Stimulated activated memory B cell treated with anti-CD40 and anti-IgM and Interleukin-4, amounts not matched to agents 10 μg/mL and 1 μg/mL and 100 μg/mL, for 72 hours (primary cell): ENCODE results near the gene CHD6.
"Not testable (repeated sequence)": the region's sequence is repeated elsewhere in the genome, so short reads cannot be mapped to it uniquely, and the experiment has no call there.

Experiments used
- ATAC-seq: fragments of 150-1000 bp; cut with Tn5 transposase; 2 replicates; pipeline ENCODE4 v1.10.0; 2021
- H3K27ac Mint-ChIP-seq: one replicate; pipeline ENCODE4 v1.8.0; 2022; ENCODE audit warnings: mild to moderate bottlenecking, mixed read lengths
- H3K27me3 Mint-ChIP-seq: one replicate; pipeline ENCODE4 v1.8.0; 2022; ENCODE audit warnings: mixed read lengths
- H3K36me3 Mint-ChIP-seq: one replicate; pipeline ENCODE4 v1.8.0; 2022; ENCODE audit warnings: mixed read lengths
- H3K4me1 Mint-ChIP-seq: one replicate; pipeline ENCODE4 v1.8.0; 2022; ENCODE audit warnings: mixed read lengths
- H3K4me3 Mint-ChIP-seq: one replicate; pipeline ENCODE4 v1.8.0; 2022; ENCODE audit warnings: mild to moderate bottlenecking, moderate library complexity, mixed read lengths
- H3K9me3 Mint-ChIP-seq: one replicate; pipeline ENCODE4 v1.8.0; 2022; ENCODE audit warnings: mixed read lengths

Gene CHD6

GRCh38 chr20:41551011-41551705 lies 67.0 kb downstream of the CHD6 start:
- Mint-ChIP-seq H3K4me1 (peaks cover 39% of the 10 kb centered on the region), H3K27ac (peak overlapping the region; percentile 44), H3K27me3 (no peaks in the 10 kb centered on the region), H3K4me3 (no peak overlapping the region), H3K36me3 (peaks cover 37% of the 10 kb centered on the region), H3K9me3 (no peaks in the 10 kb centered on the region)
- no peak for ATAC-seq

GRCh38 chr20:41547221-41547620 lies 71.0 kb downstream of the CHD6 start:
- ATAC-seq: no peak
- Mint-ChIP-seq H3K9me3 (no peaks in the 10 kb centered on the region), H3K4me3 (no peak overlapping the region), H3K36me3 (peaks cover 39% of the 10 kb centered on the region), H3K4me1 (peaks cover 33% of the 10 kb centered on the region), H3K27ac (peak overlapping the region; percentile 24), H3K27me3 (no peaks in the 10 kb centered on the region)

- peaks cover 27% of the 10 kb centered on the region for H3K4me1 Mint-ChIP-seq
- H3K9me3 Mint-ChIP-seq: no peaks in the 10 kb centered on the region
- H3K27me3 Mint-ChIP-seq: no peaks in the 10 kb centered on the region
- H3K4me3 Mint-ChIP-seq: no peak overlapping the region
- no peak for ATAC-seq
- H3K36me3 Mint-ChIP-seq: peaks cover 39% of the 10 kb centered on the region
- no peak overlapping the region for H3K27ac Mint-ChIP-seq
Measured at GRCh38 chr20:41546535-41546934, 71.6 kb downstream of the CHD6 start.

- Mint-ChIP-seq H3K27me3 (no peaks in the 10 kb centered on the region), H3K36me3 (peaks cover 32% of the 10 kb centered on the region), H3K9me3 (no peaks in the 10 kb centered on the region), H3K4me3 (no peak overlapping the region), H3K4me1 (peaks cover 22% of the 10 kb centered on the region), H3K27ac (no peak overlapping the region)
- ATAC-seq: no peak
Measured at GRCh38 chr20:41544472-41544871, 73.7 kb downstream of the CHD6 start.

GRCh38 chr20:41540918-41541317 lies 77.3 kb downstream of the CHD6 start:
- Mint-ChIP-seq H3K4me1 (peaks cover 15% of the 10 kb centered on the region), H3K27ac (no peak overlapping the region), H3K9me3 (peaks cover 2% of the 10 kb centered on the region), H3K27me3 (no peaks in the 10 kb centered on the region), H3K36me3 (peaks cover 39% of the 10 kb centered on the region), H3K4me3 (no peak overlapping the region)
- ATAC-seq: no peak

GRCh38 chr20:41540459-41540858 lies 77.7 kb downstream of the CHD6 start:
- Mint-ChIP-seq H3K36me3 (peaks cover 35% of the 10 kb centered on the region), H3K9me3 (peaks cover 2% of the 10 kb centered on the region), H3K4me1 (peaks cover 10% of the 10 kb centered on the region), H3K27ac (no peak overlapping the region), H3K27me3 (no peaks in the 10 kb centered on the region), H3K4me3 (no peak overlapping the region)
- no peak for ATAC-seq

- H3K27ac Mint-ChIP-seq: no peak overlapping the region
- H3K4me1 Mint-ChIP-seq: peaks cover 8% of the 10 kb centered on the region
- H3K27me3 Mint-ChIP-seq: no peaks in the 10 kb centered on the region
- H3K9me3 Mint-ChIP-seq: peaks cover 2% of the 10 kb centered on the region
- H3K4me3 Mint-ChIP-seq: no peak overlapping the region
- H3K36me3 Mint-ChIP-seq: peaks cover 35% of the 10 kb centered on the region
- no peak for ATAC-seq
Measured at GRCh38 chr20:41538810-41539596, 79.2 kb downstream of the CHD6 start.

GRCh38 chr20:41537865-41538264 lies 80.3 kb downstream of the CHD6 start:
- H3K4me1 Mint-ChIP-seq: peaks cover 13% of the 10 kb centered on the region
- no peak overlapping the region for H3K27ac Mint-ChIP-seq
- peaks cover 35% of the 10 kb centered on the region for H3K36me3 Mint-ChIP-seq
- ATAC-seq: no peak
- no peaks in the 10 kb centered on the region for H3K27me3 Mint-ChIP-seq
- H3K4me3 Mint-ChIP-seq: no peak overlapping the region
- H3K9me3 Mint-ChIP-seq: peaks cover 2% of the 10 kb centered on the region

GRCh38 chr20:41535551-41535950 lies 82.6 kb downstream of the CHD6 start:
- H3K36me3 Mint-ChIP-seq: peaks cover 50% of the 10 kb centered on the region
- not testable (repeated sequence) for H3K4me1 Mint-ChIP-seq, H3K27ac Mint-ChIP-seq, ATAC-seq, H3K27me3 Mint-ChIP-seq, H3K4me3 Mint-ChIP-seq, H3K9me3 Mint-ChIP-seq

GRCh38 chr20:41534842-41535241 lies 83.3 kb downstream of the CHD6 start:
- H3K4me1 Mint-ChIP-seq: peaks cover 8% of the 10 kb centered on the region
- no peak overlapping the region for H3K4me3 Mint-ChIP-seq
- H3K36me3 Mint-ChIP-seq: peaks cover 46% of the 10 kb centered on the region
- H3K27ac Mint-ChIP-seq: no peak overlapping the region
- no peaks in the 10 kb centered on the region for H3K27me3 Mint-ChIP-seq
- no peak for ATAC-seq
- H3K9me3 Mint-ChIP-seq: peaks cover 2% of the 10 kb centered on the region

- peaks cover 48% of the 10 kb centered on the region for H3K36me3 Mint-ChIP-seq
- peaks cover 2% of the 10 kb centered on the region for H3K9me3 Mint-ChIP-seq
- no peak for ATAC-seq
- no peak overlapping the region for H3K27ac Mint-ChIP-seq
- H3K4me1 Mint-ChIP-seq: peaks cover 14% of the 10 kb centered on the region
- H3K4me3 Mint-ChIP-seq: no peak overlapping the region
- no peaks in the 10 kb centered on the region for H3K27me3 Mint-ChIP-seq
Measured at GRCh38 chr20:41534170-41534569, 84.0 kb downstream of the CHD6 start.

GRCh38 chr20:41533537-41534136 lies 84.5 kb downstream of the CHD6 start:
- Mint-ChIP-seq H3K27me3 (no peaks in the 10 kb centered on the region), H3K4me1 (peaks cover 15% of the 10 kb centered on the region), H3K27ac (no peak overlapping the region), H3K36me3 (peaks cover 44% of the 10 kb centered on the region), H3K4me3 (no peak overlapping the region), H3K9me3 (no peaks in the 10 kb centered on the region)
- no peak for ATAC-seq

- no peak for ATAC-seq
- H3K4me3 Mint-ChIP-seq: no peak overlapping the region
- no peaks in the 10 kb centered on the region for H3K27me3 Mint-ChIP-seq
- H3K9me3 Mint-ChIP-seq: no peaks in the 10 kb centered on the region
- H3K27ac Mint-ChIP-seq: no peak overlapping the region
- H3K4me1 Mint-ChIP-seq: peaks cover 18% of the 10 kb centered on the region
- peaks cover 41% of the 10 kb centered on the region for H3K36me3 Mint-ChIP-seq
Measured at GRCh38 chr20:41532935-41533334, 85.2 kb downstream of the CHD6 start.

GRCh38 chr20:41531518-41532275 lies 86.5 kb downstream of the CHD6 start:
- peaks cover 30% of the 10 kb centered on the region for H3K4me1 Mint-ChIP-seq
- no peak for ATAC-seq
- H3K36me3 Mint-ChIP-seq: peaks cover 36% of the 10 kb centered on the region
- no peaks in the 10 kb centered on the region for H3K9me3 Mint-ChIP-seq
- H3K4me3 Mint-ChIP-seq: no peak overlapping the region
- no peaks in the 10 kb centered on the region for H3K27me3 Mint-ChIP-seq
- H3K27ac Mint-ChIP-seq: no peak overlapping the region

GRCh38 chr20:41530923-41531322 lies 87.3 kb downstream of the CHD6 start:
- H3K36me3 Mint-ChIP-seq: peaks cover 36% of the 10 kb centered on the region
- H3K4me3 Mint-ChIP-seq: no peak overlapping the region

More at GRCh38 chr20:41530923-41531322, 87.3 kb downstream of the CHD6 start:
- peaks cover 38% of the 10 kb centered on the region for H3K4me1 Mint-ChIP-seq
- no peaks in the 10 kb centered on the region for H3K27me3 Mint-ChIP-seq
- no peaks in the 10 kb centered on the region for H3K9me3 Mint-ChIP-seq
- no peak for ATAC-seq
- H3K27ac Mint-ChIP-seq: no peak overlapping the region
